ENCODE measurements around the gene PIEZO1. TPM values are rescaled to one million over a fixed set of nuclear protein-coding genes. Genes with fewer than 3 reads are reported as not detected.

PIEZO1 gene
- total RNA-seq, 1 experiment from 2014 or later = 224 TPM

DNA sequence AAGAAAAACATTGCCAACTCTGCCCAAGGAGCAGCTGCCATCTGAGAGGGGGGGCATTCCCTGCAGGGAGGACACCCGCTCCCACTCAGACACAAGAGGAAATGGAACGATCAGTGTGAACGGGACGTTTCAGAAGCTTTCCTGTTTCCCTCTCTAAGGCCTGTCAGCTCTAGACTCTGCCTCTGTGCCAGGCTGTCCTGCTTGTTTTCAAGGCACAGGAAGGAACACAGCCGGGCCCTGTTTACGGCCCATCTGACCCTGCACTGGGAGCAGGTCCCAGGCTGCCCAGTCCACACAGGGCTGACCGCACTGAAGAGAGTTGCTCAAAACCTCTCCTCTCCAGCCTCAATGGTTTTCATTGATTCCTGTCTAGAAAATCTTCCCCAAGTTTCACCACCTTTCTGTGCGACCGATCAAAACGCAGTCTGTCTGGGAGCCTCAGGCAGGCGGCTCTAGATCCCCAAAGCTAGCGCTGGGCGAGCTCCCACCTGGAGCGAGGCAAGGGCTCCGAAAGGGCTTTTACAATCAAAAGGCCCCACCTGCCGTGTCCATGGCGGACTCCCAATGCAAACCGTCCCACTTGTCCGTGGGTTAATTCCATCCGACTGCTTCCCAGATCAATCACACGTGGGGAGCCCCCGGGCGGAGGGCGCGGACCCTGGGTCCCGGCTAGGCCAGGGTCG is 1.5 kb downstream of the PIEZO1 start:
- no peak for ATAC-seq

GRCh38 chr16:88782454-88783390 is 2.3 kb downstream of the PIEZO1 start:
- ATAC-seq (peak; percentile 40), DNase-seq (ENCODE audit: low read depth, low spot score) (peak; percentile 48)
- intact Hi-C loops (cut with micrococcal nuclease) = loop anchor here (2.0 kb wide), 1 partner anchor 46 kb away; no protein-coding TSS in a partner anchor
- Histone ChIP-seq H3K4me2 (ENCODE audit: low read length) (peak overlapping the region; percentile 92), H3K79me2 (ENCODE audit: insufficient read depth, low read length) (peaks cover 72% of the 10 kb centered on the region), H3K4me3 (replicated peaks in 1 of 2; ENCODE audit: low read depth in 1 of 2, low read length in 2 of 2) (peak overlapping the region; percentile 69 to 82), H2AFZ (ENCODE audit: low read depth, low read length, poor library complexity, severe bottlenecking) (no peak overlapping the region), H3K9me2 (ENCODE audit: insufficient read depth) (no peaks in the 10 kb centered on the region), H3K27me3 (ENCODE audit: insufficient read depth, low read length) (no peaks in the 10 kb centered on the region), H3K27ac (ENCODE audit: low read depth, low read length) (peak overlapping the region; percentile 91), H3K9me3 (ENCODE audit: control insufficient read depth in 1 of 2, insufficient read depth in 1 of 2, low read depth in 1 of 2, low read length in 2 of 2) (no peaks in the 10 kb centered on the region), H3K9ac (ENCODE audit: low read length) (peak overlapping the region; percentile 94), H3K36me3 (ENCODE audit: control insufficient read depth in 1 of 2, insufficient read depth in 2 of 2, low read length in 2 of 2) (no peaks in the 10 kb centered on the region; a peak in 1 of 4 replicates), H3K4me1 (ENCODE audit: control insufficient read depth in 1 of 2, insufficient read depth in 2 of 2, low read length in 2 of 2) (peaks cover 41 to 51% of the 10 kb centered on the region in 2 experiments), H4K20me1 (ENCODE audit: insufficient read depth) (peaks cover 11% of the 10 kb centered on the region; the same call in 1 of the 2 replicates)
- BruUV-seq (replicated peaks) = no TSS peak
- ChIA-PET RAD21 (ENCODE audit: low non-redundant PET in 1 of 2, low total read pairs in 2 of 2, uncharacterized antibody in 2 of 2, unreplicated experiment in 2 of 2) (interaction anchor here in 1 of 2 experiments (1.0 kb wide), 1 partner anchor 45 kb away, joined by 3 read pairs; no protein-coding TSS in a partner anchor), CTCF (interaction anchor here (8.9 kb wide), 1 partner anchor 45 kb away, joined by 59 read pairs; no protein-coding TSS in a partner anchor), POLR2A (interaction anchor here (1.0 to 4.3 kb wide), 7 partner anchors 10 to 34 kb away, joined by 3 to 22 read pairs (median 3); partner anchors contain the start of gene APRT)
- TF ChIP-seq SP1 (IDR thresholded peaks at IDR 0.05; ENCODE audit: low read depth) = no peak
- no peak for TF ChIP-seq SRF (IDR thresholded peaks at IDR 0.05; ENCODE audit: low read depth)
- no peak for TF ChIP-seq FOSL1 (IDR thresholded peaks at IDR 0.05; ENCODE audit: low read depth)
- 0 out of 2 replicates have a peak, but pooled peaks have one; percentile 20 for TF ChIP-seq POLR2AphosphoS5 (IDR thresholded peaks at IDR 0.05; ENCODE audit: low read depth, low read length)
- TF ChIP-seq, protein P1, sequence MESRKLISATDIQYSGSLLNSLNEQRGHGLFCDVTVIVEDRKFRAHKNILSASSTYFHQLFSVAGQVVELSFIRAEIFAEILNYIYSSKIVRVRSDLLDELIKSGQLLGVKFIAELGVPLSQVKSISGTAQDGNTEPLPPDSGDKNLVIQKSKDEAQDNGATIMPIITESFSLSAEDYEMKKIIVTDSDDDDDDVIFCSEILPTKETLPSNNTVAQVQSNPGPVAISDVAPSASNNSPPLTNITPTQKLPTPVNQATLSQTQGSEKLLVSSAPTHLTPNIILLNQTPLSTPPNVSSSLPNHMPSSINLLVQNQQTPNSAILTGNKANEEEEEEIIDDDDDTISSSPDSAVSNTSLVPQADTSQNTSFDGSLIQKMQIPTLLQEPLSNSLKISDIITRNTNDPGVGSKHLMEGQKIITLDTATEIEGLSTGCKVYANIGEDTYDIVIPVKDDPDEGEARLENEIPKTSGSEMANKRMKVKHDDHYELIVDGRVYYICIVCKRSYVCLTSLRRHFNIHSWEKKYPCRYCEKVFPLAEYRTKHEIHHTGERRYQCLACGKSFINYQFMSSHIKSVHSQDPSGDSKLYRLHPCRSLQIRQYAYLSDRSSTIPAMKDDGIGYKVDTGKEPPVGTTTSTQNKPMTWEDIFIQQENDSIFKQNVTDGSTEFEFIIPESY (IDR thresholded peaks at IDR 0.05; ENCODE audit: extremely low read depth, insufficient replicate concordance, low read length) = peak; percentile 50
- TF ChIP-seq SIN3A (IDR thresholded peaks at IDR 0.05; ENCODE audit: low read depth) = no peak

More for the DNA sequence above, 1.5 kb downstream of the PIEZO1 start:
- intact Hi-C loops (cut with micrococcal nuclease) = loop anchor here (2.0 kb wide), 3 partner anchors 19 to 47 kb away; partner anchors contain the start of gene CDT1
- Histone ChIP-seq H3K36me3 (ENCODE audit: control insufficient read depth in 1 of 2, insufficient read depth in 2 of 2, low read length in 2 of 2) (no peaks in the 10 kb centered on the region; a peak in 1 of 4 replicates), H4K20me1 (ENCODE audit: insufficient read depth) (peaks cover 11% of the 10 kb centered on the region; the same call in 1 of the 2 replicates), H2AFZ (ENCODE audit: low read depth, low read length, poor library complexity, severe bottlenecking) (no peak overlapping the region), H3K4me2 (ENCODE audit: low read length) (peak overlapping the region; percentile 92), H3K4me3 (replicated peaks in 1 of 2; ENCODE audit: low read depth in 1 of 2, low read length in 2 of 2) (peak overlapping the region; percentile 69 to 82), H3K4me1 (ENCODE audit: control insufficient read depth in 1 of 2, insufficient read depth in 2 of 2, low read length in 2 of 2) (peaks cover 41 to 51% of the 10 kb centered on the region in 2 experiments), H3K9ac (ENCODE audit: low read length) (peak overlapping the region; percentile 94), H3K27me3 (ENCODE audit: insufficient read depth, low read length) (no peaks in the 10 kb centered on the region), H3K27ac (ENCODE audit: low read depth, low read length) (peak overlapping the region; percentile 91), H3K9me3 (ENCODE audit: control insufficient read depth in 1 of 2, insufficient read depth in 1 of 2, low read depth in 1 of 2, low read length in 2 of 2) (no peaks in the 10 kb centered on the region), H3K9me2 (ENCODE audit: insufficient read depth) (no peaks in the 10 kb centered on the region), H3K79me2 (ENCODE audit: insufficient read depth, low read length) (peaks cover 64% of the 10 kb centered on the region)
- ChIA-PET CTCF (interaction anchor here (1.9 to 8.9 kb wide), 3 partner anchors 13 to 46 kb away, joined by 4 to 59 read pairs (median 6); no protein-coding TSS in a partner anchor), RAD21 (ENCODE audit: low non-redundant PET in 1 of 2, low total read pairs in 2 of 2, uncharacterized antibody in 2 of 2, unreplicated experiment in 2 of 2) (no interaction called here), POLR2A (interaction anchor here (1.0 to 4.3 kb wide), 5 partner anchors 11 to 19 kb away, joined by 4 to 22 read pairs (median 8); no protein-coding TSS in a partner anchor)
- BruUV-seq (replicated peaks) = TSS peak; percentile 57
- DNase-seq (ENCODE audit: low read depth, low spot score) = no peak
- TF ChIP-seq ELF1 (IDR thresholded peaks at IDR 0.05; ENCODE audit: borderline replicate concordance, low read depth) = no peak
- TF ChIP-seq CEBPB (IDR thresholded peaks at IDR 0.05; ENCODE audit: low read depth) = no peak
- TF ChIP-seq POLR2AphosphoS5 (IDR thresholded peaks at IDR 0.05; ENCODE audit: low read depth, low read length) = peak; percentile 23; the same call in 1 of the 2 replicates
- TF ChIP-seq SRF (IDR thresholded peaks at IDR 0.05; ENCODE audit: low read depth) = no peak

Measured in HCT116 (cell line).